Bronchial epithelial cell (primary cell): Measurements from ENCODE around the gene CTNND2. TPM values are rescaled to one million over a fixed set of nuclear protein-coding genes. Genes with fewer than 3 reads are reported as not detected.

Experiments used
- DNase-seq: peaks from one replicate; pipeline ENCODE4 v3.0.0-alpha.2; 2010; ENCODE audit warnings: low read depth
- FAIRE-seq: peaks from 2 replicates; lab custom pipeline; 2011; peaks lifted over from hg19 to GRCh38; lab: Jason Lieb, UNC
- H3K27me3 ChIP-seq: 2 replicates; pipeline ENCODE4 v1.5.1; 2011; ENCODE audit warnings: low read length; ENCODE audit not compliant: control insufficient read depth, insufficient read depth
- H3K36me3 ChIP-seq: 2 replicates; pipeline ENCODE4 v1.5.1; 2011; ENCODE audit warnings: low read length; ENCODE audit not compliant: control insufficient read depth, insufficient read depth
- H3K4me3 ChIP-seq: 2 replicates; pipeline ENCODE4 v1.5.1; 2011; ENCODE audit warnings: mild to moderate bottlenecking, low read depth, low read length, control low read depth
- CTCF ChIP-seq: IDR thresholded peaks from 2 replicates; pipeline ENCODE4 v1.5.1; 2011; ENCODE audit warnings: mild to moderate bottlenecking, moderate library complexity, low read length, control low read depth, inconsistent platforms; ENCODE audit not compliant: insufficient read depth, severe bottlenecking
- total RNA-seq: library from RNA; depleted of rRNA; stranded (reverse); fragments of >200 nt; gene quantifications from 2 replicates; pipeline ENCODE4 v1.2.1, GENCODE V29; 2014

The CTNND2 gene
- total RNA-seq, 1 donor from 2014 or later, result not detected

GRCh38 chr5:11476866-11477265, 427.4 kb downstream of the CTNND2 start:
- DNase-seq (no peak), FAIRE-seq (no peak)
- Histone ChIP-seq H3K4me3 (no peak overlapping the region), H3K27me3 (no peaks in the 10 kb centered on the region), H3K36me3 (no peaks in the 10 kb centered on the region)
- no peak for TF ChIP-seq CTCF

- no peaks in the 10 kb centered on the region for H3K27me3 ChIP-seq
- DNase-seq (peak; percentile 58), FAIRE-seq (no peak)
- no peaks in the 10 kb centered on the region for H3K36me3 ChIP-seq
- no peak for TF ChIP-seq CTCF
- no peak overlapping the region for H3K4me3 ChIP-seq
Measured at GRCh38 chr5:11468334-11469039, 435.8 kb downstream of the CTNND2 start.

GRCh38 chr5:11467588-11467987, 436.7 kb downstream of the CTNND2 start:
- no peak for FAIRE-seq
- H3K27me3 ChIP-seq, result no peaks in the 10 kb centered on the region
- H3K4me3 ChIP-seq, result no peak overlapping the region
- TF ChIP-seq CTCF, result no peak
- no peaks in the 10 kb centered on the region for H3K36me3 ChIP-seq
- no peak for DNase-seq

GRCh38 chr5:11459716-11460115, 444.5 kb downstream of the CTNND2 start:
- no peak for TF ChIP-seq CTCF

GRCh38 chr5:11455505-11455904, 448.7 kb downstream of the CTNND2 start:
- no peak for DNase-seq
- FAIRE-seq, result no peak
- Histone ChIP-seq H3K4me3 (no peak overlapping the region), H3K27me3 (no peaks in the 10 kb centered on the region), H3K36me3 (no peaks in the 10 kb centered on the region)
- no peak for TF ChIP-seq CTCF

More at GRCh38 chr5:11459716-11460115, 444.5 kb downstream of the CTNND2 start:
- no peak for FAIRE-seq
- H3K27me3 ChIP-seq, result no peaks in the 10 kb centered on the region
- no peak overlapping the region for H3K4me3 ChIP-seq
- DNase-seq, result no peak
- no peaks in the 10 kb centered on the region for H3K36me3 ChIP-seq

GRCh38 chr5:11452852-11453251, 451.4 kb downstream of the CTNND2 start:
- DNase-seq (no peak), FAIRE-seq (no peak)
- Histone ChIP-seq H3K4me3 (no peak overlapping the region), H3K27me3 (no peaks in the 10 kb centered on the region), H3K36me3 (no peaks in the 10 kb centered on the region)
- TF ChIP-seq CTCF, result no peak
